ENCODE results near the gene ARHGEF33.

GRCh38 chr2:38850045-38850444 is 39.6 kb upstream of the ARHGEF33 start:
- TF ChIP-seq CTCF (IDR thresholded peaks at IDR 0.05; ENCODE audit: poor library complexity) (no peak), EZH2 (IDR thresholded peaks at IDR 0.05; ENCODE audit: borderline replicate concordance) (no peak)

All from hepatocyte (in vitro differentiated cells).